ENCODE data around the gene RASSF5. TPM values are rescaled to one million over a fixed set of nuclear protein-coding genes. Genes with fewer than 3 reads are reported as not detected.
A peak's percentile ranks its signal among the peaks of the same experiment; 100 is the strongest.

RASSF5 gene
- total RNA-seq, 4 donors from 2014 or later = 0.77 to 5.3 (median 3.2) TPM

GRCh38 chr1:206498685-206499084, 8.6 kb upstream of the RASSF5 start:
- peaks cover 5 to 6% of the 10 kb centered on the region in 2 donors for H3K4me1 ChIP-seq
- no peak for DNase-seq
- H3K36me3 ChIP-seq = no peaks in the 10 kb centered on the region
- H3K27ac ChIP-seq = no peak overlapping the region
- no peaks in the 10 kb centered on the region for H3K27me3 ChIP-seq
- H3K9me3 ChIP-seq = no peaks in the 10 kb centered on the region
- no peak for TF ChIP-seq POLR2A (IDR thresholded peaks at IDR 0.05)
- TF ChIP-seq, protein P1, sequence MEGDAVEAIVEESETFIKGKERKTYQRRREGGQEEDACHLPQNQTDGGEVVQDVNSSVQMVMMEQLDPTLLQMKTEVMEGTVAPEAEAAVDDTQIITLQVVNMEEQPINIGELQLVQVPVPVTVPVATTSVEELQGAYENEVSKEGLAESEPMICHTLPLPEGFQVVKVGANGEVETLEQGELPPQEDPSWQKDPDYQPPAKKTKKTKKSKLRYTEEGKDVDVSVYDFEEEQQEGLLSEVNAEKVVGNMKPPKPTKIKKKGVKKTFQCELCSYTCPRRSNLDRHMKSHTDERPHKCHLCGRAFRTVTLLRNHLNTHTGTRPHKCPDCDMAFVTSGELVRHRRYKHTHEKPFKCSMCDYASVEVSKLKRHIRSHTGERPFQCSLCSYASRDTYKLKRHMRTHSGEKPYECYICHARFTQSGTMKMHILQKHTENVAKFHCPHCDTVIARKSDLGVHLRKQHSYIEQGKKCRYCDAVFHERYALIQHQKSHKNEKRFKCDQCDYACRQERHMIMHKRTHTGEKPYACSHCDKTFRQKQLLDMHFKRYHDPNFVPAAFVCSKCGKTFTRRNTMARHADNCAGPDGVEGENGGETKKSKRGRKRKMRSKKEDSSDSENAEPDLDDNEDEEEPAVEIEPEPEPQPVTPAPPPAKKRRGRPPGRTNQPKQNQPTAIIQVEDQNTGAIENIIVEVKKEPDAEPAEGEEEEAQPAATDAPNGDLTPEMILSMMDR (IDR thresholded peaks at IDR 0.05) = no peak
- H3K4me3 ChIP-seq = no peak overlapping the region
- intact Hi-C loops (cut with DNase I; ENCODE audit: low total_unique reads) = loop anchor here (10.0 kb wide), 2 partner anchors 86 to 166 kb away; no protein-coding TSS in a partner anchor

GRCh38 chr1:206500046-206500445, 7.3 kb upstream of the RASSF5 start:
- H3K9me3 ChIP-seq = no peaks in the 10 kb centered on the region
- TF ChIP-seq, protein P1 (IDR thresholded peaks at IDR 0.05) = no peak
- TF ChIP-seq POLR2A (IDR thresholded peaks at IDR 0.05) = no peak
- H3K27ac ChIP-seq = no peak overlapping the region
- H3K4me3 ChIP-seq = no peak overlapping the region
- intact Hi-C loops (cut with DNase I; ENCODE audit: low total_unique reads) = no loop called here
- DNase-seq = no peak
- no peaks in the 10 kb centered on the region for H3K27me3 ChIP-seq
- peaks cover 5 to 6% of the 10 kb centered on the region in 2 donors for H3K4me1 ChIP-seq
- no peaks in the 10 kb centered on the region for H3K36me3 ChIP-seq

- intact Hi-C loops (cut with DNase I; ENCODE audit: low total_unique reads) = no loop called here
- TF ChIP-seq POLR2A (IDR thresholded peaks at IDR 0.05) = no peak
- TF ChIP-seq, protein P1 (IDR thresholded peaks at IDR 0.05) = no peak
- no peaks in the 10 kb centered on the region for H3K36me3 ChIP-seq
- H3K27ac ChIP-seq = peak overlapping the region in 1 of 2 donors; percentile 45
- no peak for DNase-seq
- no peak overlapping the region for H3K4me3 ChIP-seq
- H3K4me1 ChIP-seq = no peaks in the 10 kb centered on the region
- no peaks in the 10 kb centered on the region for H3K9me3 ChIP-seq
- H3K27me3 ChIP-seq = no peaks in the 10 kb centered on the region
Observed at GRCh38 chr1:206501881-206502280, 5.5 kb upstream of the RASSF5 start.

DNA sequence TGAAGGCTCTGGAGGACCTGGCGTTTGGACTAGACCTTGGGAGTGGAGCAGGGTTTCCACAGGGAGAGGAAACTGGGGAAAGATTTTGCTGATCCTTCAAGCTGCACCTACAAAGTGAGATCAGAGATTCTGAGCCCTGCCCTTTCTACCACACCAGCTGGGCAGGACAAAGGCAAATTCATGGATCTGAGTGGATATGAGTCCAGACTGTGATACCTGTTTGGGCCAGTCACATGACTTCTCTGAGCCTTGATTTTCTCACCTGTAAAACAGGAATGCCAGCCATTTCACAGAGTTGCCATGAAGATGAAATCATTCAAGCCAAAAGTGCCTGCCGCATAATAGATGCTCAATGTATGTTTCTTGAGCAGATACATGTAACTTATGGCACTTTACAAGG, 4.9 kb upstream of the RASSF5 start:
- intact Hi-C loops (cut with DNase I; ENCODE audit: low total_unique reads) = no loop called here
- H3K4me3 ChIP-seq = no peak overlapping the region
- H3K4me1 ChIP-seq = no peaks in the 10 kb centered on the region
- no peaks in the 10 kb centered on the region for H3K27me3 ChIP-seq
- no peak for DNase-seq
- H3K36me3 ChIP-seq = no peaks in the 10 kb centered on the region
- H3K27ac ChIP-seq = no peak overlapping the region
- no peaks in the 10 kb centered on the region for H3K9me3 ChIP-seq
- TF ChIP-seq, protein P1 (IDR thresholded peaks at IDR 0.05) = no peak
- no peak for TF ChIP-seq POLR2A (IDR thresholded peaks at IDR 0.05)

DNA sequence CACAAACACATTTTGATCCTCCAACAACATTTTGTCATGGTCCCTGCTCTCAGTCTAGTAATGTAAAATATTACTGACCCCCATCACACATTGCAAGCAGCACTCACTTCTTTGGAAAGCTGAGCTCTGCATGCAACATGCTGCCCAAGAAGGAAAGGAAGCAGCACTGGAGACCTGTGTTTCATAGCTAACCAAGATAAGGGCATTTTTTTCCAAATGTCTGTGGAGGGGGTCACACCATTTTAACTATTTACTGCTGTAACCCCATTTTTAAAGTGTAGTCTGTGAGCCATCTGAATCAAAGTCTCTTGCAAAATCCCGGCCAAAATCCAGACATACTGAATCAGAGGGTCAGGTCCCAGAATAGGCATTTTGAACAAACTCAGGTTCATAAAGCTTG, 4.5 kb upstream of the RASSF5 start:
- Histone ChIP-seq H3K9me3 (no peaks in the 10 kb centered on the region), H3K36me3 (no peaks in the 10 kb centered on the region), H3K27me3 (no peaks in the 10 kb centered on the region), H3K4me3 (no peak overlapping the region), H3K4me1 (no peaks in the 10 kb centered on the region), H3K27ac (no peak overlapping the region)
- no peak for TF ChIP-seq POLR2A (IDR thresholded peaks at IDR 0.05)
- TF ChIP-seq, protein P1 (IDR thresholded peaks at IDR 0.05) = no peak
- intact Hi-C loops (cut with DNase I; ENCODE audit: low total_unique reads) = no loop called here
- DNase-seq = no peak

Measured in uterus (tissue), 4 donors.